SU-DHL-6 (cell line): ENCODE data around the gene HOXA5.

ENCODE experiments used
- H2AFZ ChIP-seq: fragments of 200-600 bp; sonication (generic); 2 replicates; pipeline ENCODE4 v1.6.1; 2014; ENCODE audit warnings: low read depth, mild to moderate bottlenecking, moderate library complexity, mixed read lengths, antibody characterized with exemption, low read length; ENCODE audit not compliant: severe bottlenecking
- H3F3A ChIP-seq: fragments of 200-600 bp; shearing (Covaris generic); 2 replicates; pipeline ENCODE4 v1.6.0; 2016; ENCODE audit warnings: antibody characterized with exemption, mild to moderate bottlenecking; ENCODE audit not compliant: insufficient read depth
- H3K27ac ChIP-seq: fragments of 200-600 bp; sonication (generic); 2 replicates; pipeline ENCODE4 v1.5.1; 2016; ENCODE audit warnings: low read depth, mild to moderate bottlenecking, low read length, moderate library complexity, mixed read lengths
- H3K27me3 ChIP-seq: fragments of 200-600 bp; sonication (generic), shearing (Covaris generic); 2 replicates; pipeline ENCODE4 v1.6.0; 2014; ENCODE audit warnings: mild to moderate bottlenecking, low read length
- H3K36me3 ChIP-seq: fragments of 200-600 bp; sonication (generic); 2 replicates; pipeline ENCODE4 v1.6.1; 2014; ENCODE audit warnings: mild to moderate bottlenecking, low read length, mixed read lengths
- H3K4me2 ChIP-seq: fragments of 300-600, 200-600 bp; shearing (Covaris generic), sonication (generic); 2 replicates; pipeline ENCODE4 v1.6.0; 2014; ENCODE audit warnings: low read length, low read depth, mild to moderate bottlenecking; ENCODE audit not compliant: poor library complexity, severe bottlenecking
- H3K4me3 ChIP-seq: fragments of 200-600 bp; sonication (generic); 2 replicates; pipeline ENCODE4 v1.5.1; 2014; ENCODE audit warnings: antibody characterized with exemption, low read length, mild to moderate bottlenecking, mixed read lengths; ENCODE audit not compliant: insufficient read depth, poor library complexity, severe bottlenecking
- H3K79me2 ChIP-seq: fragments of 200-600 bp; sonication (generic); 2 replicates; pipeline ENCODE4 v1.6.1; 2014; ENCODE audit warnings: mild to moderate bottlenecking, low read length, moderate library complexity; ENCODE audit not compliant: insufficient read depth
- H3K9ac ChIP-seq: fragments of 200-600 bp; sonication (generic); 2 replicates; pipeline ENCODE4 v1.7.0; 2014; ENCODE audit warnings: mild to moderate bottlenecking, low read length
- H3K9me2 ChIP-seq: fragments of 200-600 bp; sonication (generic); replicated peaks from 2 replicates; pipeline ENCODE4 v1.6.1; 2014; ENCODE audit warnings: low read length; ENCODE audit not compliant: insufficient read depth
- H3K9me3 ChIP-seq: fragments of 200-600 bp; sonication (generic); 2 replicates; pipeline ENCODE4 v1.6.1; 2014; ENCODE audit warnings: low read length, mixed read lengths; ENCODE audit not compliant: insufficient read depth
- H4K20me1 ChIP-seq: fragments of 200-600 bp; sonication (generic); 2 replicates; pipeline ENCODE4 v1.6.1; 2014; ENCODE audit warnings: low read depth, mild to moderate bottlenecking, antibody characterized with exemption, low read length, moderate library complexity, mixed read lengths
- CTCF ChIP-seq: fragments of 200-600 bp; sonication (generic); IDR thresholded peaks from one replicate; pipeline ENCODE4 v1.5.1; 2017; ENCODE audit warnings: antibody characterized with exemption, mild to moderate bottlenecking, low read length, moderate library complexity; ENCODE audit not compliant: insufficient read depth, poor library complexity, severe bottlenecking
- EZH2phosphoT487 ChIP-seq: fragments of 200-600 bp; sonication (generic), shearing (Covaris generic); conservative IDR thresholded peaks from 2 replicates; pipeline ENCODE4 v1.6.1; 2018; ENCODE audit warnings: mild to moderate bottlenecking, antibody characterized with exemption, low read length, moderate library complexity, mixed read lengths

The HOXA5 gene

DNA sequence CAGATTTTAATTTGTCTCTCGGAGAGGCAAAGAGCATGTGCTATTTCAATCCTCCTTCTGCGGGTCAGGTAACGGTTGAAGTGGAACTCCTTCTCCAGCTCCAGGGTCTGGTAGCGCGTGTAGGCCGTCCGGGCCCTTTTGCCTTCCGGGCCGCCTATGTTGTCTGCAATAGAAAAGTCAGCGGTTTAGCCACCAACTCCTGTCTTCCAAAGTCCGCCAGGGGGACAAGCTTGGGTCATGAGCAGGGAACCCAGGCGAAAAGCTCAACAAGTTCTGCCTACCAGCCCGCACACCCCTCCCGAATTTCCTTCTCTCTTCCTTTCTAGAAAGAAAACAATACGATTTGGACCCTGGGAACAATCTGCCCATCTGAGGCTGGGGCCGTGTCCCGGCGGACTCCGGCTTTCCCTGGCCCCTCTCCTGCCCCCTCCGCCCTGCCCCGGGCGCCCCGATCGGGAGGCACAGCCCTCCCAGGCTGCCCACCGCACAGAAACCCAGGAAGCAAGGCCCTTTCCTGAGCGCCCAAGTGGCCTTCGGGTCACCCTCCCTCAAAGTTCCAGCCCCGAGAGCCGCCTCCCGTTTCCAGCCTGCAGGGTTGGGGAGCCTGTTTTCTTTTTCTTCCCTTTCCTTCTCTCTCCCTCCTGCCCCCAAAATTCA lies 1.4 kb downstream of the HOXA5 start:
- no peak for TF ChIP-seq CTCF
- no peak for TF ChIP-seq EZH2phosphoT487
- no peaks in the 10 kb centered on the region for H3K27me3 ChIP-seq
- no peaks in the 10 kb centered on the region for H3K36me3 ChIP-seq
- no peaks in the 10 kb centered on the region for H3F3A ChIP-seq
- H3K4me2 ChIP-seq = no peak overlapping the region
- no peak overlapping the region for H3K27ac ChIP-seq
- H3K4me3 ChIP-seq = no peak overlapping the region
- no peaks in the 10 kb centered on the region for H3K9me3 ChIP-seq
- no peaks in the 10 kb centered on the region for H4K20me1 ChIP-seq
- H3K79me2 ChIP-seq = no peaks in the 10 kb centered on the region
- H3K9ac ChIP-seq = no peak overlapping the region
- no peak overlapping the region for H2AFZ ChIP-seq
- H3K9me2 ChIP-seq = no peaks in the 10 kb centered on the region

GRCh38 chr7:27141137-27141922 lies 2.2 kb downstream of the HOXA5 start:
- Histone ChIP-seq H3K9ac (no peak overlapping the region), H4K20me1 (no peaks in the 10 kb centered on the region), H3F3A (no peaks in the 10 kb centered on the region), H2AFZ (no peak overlapping the region), H3K9me2 (no peaks in the 10 kb centered on the region), H3K9me3 (no peaks in the 10 kb centered on the region), H3K27ac (no peak overlapping the region), H3K27me3 (no peaks in the 10 kb centered on the region), H3K79me2 (no peaks in the 10 kb centered on the region), H3K36me3 (no peaks in the 10 kb centered on the region), H3K4me3 (no peak overlapping the region), H3K4me2 (no peak overlapping the region)
- no peak for TF ChIP-seq EZH2phosphoT487
- no peak for TF ChIP-seq CTCF

- Histone ChIP-seq H3K9me2 (no peaks in the 10 kb centered on the region), H2AFZ (no peak overlapping the region), H3K4me2 (no peak overlapping the region), H3K36me3 (no peaks in the 10 kb centered on the region), H3K9ac (no peak overlapping the region), H3K79me2 (no peaks in the 10 kb centered on the region), H3K27me3 (no peaks in the 10 kb centered on the region), H3K27ac (no peak overlapping the region), H4K20me1 (no peaks in the 10 kb centered on the region), H3F3A (no peaks in the 10 kb centered on the region), H3K9me3 (no peaks in the 10 kb centered on the region), H3K4me3 (no peak overlapping the region)
- TF ChIP-seq EZH2phosphoT487 (no peak), CTCF (no peak)
Observed at GRCh38 chr7:27140126-27140857, 3.2 kb downstream of the HOXA5 start.
